NCI-H748 treated with DMSO at 0.1 percent for 48 hours (cell line): ENCODE data around the gene MRPL24.
A peak's percentile ranks its signal among the peaks of the same experiment; 100 is the strongest.
"Not testable (repeated sequence)": the region's sequence is repeated elsewhere in the genome, so short reads cannot be mapped to it uniquely, and the experiment has no call there.

Source experiments
- DNase-seq: peaks from one replicate; lab custom pipeline; 2025; lab: John Stamatoyannopoulos, UW

The MRPL24 gene

GRCh38 chr1:156760092-156760795 lies 19.4 kb upstream of the MRPL24 start:
- no peak for DNase-seq

- DNase-seq, result not testable (repeated sequence)
These were observed 16.8 kb upstream of the MRPL24 start for GRCh38 chr1:156757572-156758253.

DNA sequence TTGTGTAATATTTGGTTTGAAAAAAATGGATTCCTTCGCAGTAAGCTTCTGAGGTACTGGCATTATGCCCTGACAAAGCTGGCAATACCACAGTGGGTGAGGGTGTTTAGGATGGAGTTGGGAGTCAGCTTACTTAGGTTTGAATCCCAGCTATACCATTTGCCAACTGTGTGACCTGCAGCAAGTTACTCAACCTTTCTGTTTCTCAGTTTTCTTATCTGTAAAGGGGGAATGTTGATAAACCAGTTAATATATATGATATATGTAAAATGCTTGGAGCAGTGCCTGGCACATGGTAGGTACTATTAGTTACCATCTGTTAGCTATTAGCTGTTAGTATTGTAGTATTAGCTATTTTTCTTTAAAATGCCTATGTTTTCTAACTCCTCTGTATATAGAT lies 15.5 kb upstream of the MRPL24 start:
- DNase-seq, result no peak

DNA sequence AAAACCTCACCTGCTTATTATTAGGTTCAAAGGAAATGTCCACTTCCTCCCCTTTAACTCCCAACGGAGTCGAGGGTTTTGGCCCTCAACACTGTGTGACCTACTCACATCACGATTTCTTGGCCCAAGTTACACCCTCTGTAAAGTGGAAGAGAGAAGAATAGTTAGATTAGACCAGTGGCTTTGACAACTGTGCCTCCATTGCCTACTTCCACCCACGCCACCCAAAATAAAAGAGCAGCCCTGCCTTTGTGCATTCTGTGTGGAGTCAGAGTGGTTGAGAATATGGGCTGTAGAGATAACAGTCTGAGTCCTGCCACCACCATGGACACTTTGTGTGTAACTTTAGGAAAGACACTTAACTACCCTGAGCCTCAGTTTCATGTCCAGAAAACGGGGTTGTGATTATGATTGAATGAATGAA lies 14.7 kb upstream of the MRPL24 start:
- DNase-seq, result no peak

GRCh38 chr1:156754219-156754618 lies 13.3 kb upstream of the MRPL24 start:
- DNase-seq, result no peak

- DNase-seq, result no peak
These were observed 12.1 kb upstream of the MRPL24 start for GRCh38 chr1:156752843-156753482.

DNA sequence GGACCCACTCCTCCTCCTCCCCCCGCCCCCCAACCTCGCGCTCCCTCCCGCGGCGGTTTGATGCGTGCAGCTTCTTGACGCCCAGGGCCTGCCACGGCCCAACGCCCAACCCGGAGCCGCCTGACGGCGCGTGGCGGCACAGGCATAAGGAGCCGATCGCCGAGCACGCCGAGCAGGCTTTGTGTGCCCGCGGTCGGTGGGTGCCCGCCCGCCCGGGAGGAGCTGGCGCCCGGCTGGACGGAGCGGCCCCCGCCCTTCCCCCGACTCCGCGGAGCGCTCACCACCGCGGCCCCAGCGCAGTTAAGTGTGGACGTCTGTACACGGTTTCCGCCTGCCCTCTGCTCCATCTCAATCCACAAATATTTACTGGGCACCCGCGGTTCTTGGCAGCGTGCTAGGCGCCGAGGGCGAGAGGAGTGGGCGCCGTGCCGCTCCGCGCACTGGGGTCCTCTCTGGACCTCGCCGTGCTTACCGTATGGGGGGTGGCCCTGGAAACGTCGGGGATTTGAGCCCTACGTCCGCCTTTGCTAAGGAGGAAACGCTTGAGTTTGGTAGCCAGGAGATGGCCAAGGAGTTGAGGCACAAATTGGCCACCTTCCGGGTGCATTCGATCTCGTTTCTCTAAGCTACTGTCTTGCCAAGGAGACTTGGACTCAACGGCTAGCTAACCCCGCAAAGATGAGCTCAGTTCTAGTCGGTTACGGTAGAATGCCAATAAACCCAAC lies 11.0 kb upstream of the MRPL24 start:
- peak; percentile 69 for DNase-seq

GRCh38 chr1:156751451-156751756 lies 10.5 kb upstream of the MRPL24 start, which contains the start of gene HDGF:
Gene HDGF, minus strand, starts transcription at chr1:156751675. Its CDS starts 246 bp downstream, at chr1:156751429.
- DNase-seq, result no peak

DNA sequence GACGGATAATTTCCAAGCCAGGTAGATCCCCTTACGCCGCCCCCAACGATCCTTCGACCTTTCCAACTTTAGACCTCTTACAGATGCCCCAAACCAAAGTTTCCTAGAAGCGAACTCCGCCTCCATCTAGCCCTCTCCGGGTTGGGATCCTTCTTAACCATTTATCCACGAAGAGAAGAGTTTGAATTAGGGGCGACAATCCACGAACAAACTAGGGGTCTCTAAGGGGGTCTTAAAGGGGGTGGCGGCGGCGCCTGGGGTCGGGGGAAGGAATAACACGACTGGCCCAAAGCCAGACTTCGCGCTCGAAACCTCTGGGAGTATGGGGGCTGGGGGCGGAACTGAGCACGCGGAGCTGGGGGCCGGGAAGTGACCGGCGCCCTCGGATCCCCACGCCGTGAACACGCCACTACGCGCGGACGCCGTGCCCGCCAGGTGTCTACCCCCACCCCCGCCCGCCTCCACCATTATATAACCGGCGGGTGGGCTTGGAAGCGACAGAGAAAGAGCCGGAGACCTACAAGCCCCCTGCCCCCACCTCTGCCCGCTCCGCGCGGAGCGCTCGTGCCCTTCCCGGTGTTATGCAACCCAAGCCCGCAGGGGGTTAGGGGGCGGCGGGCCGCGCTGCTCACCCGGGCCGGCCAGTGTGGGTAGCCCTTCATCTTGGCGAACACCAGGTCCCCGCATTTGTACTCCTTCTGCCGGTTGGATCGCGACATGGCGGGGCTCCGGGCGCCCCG lies 10.0 kb upstream of the MRPL24 start:
- DNase-seq, result no peak

DNA sequence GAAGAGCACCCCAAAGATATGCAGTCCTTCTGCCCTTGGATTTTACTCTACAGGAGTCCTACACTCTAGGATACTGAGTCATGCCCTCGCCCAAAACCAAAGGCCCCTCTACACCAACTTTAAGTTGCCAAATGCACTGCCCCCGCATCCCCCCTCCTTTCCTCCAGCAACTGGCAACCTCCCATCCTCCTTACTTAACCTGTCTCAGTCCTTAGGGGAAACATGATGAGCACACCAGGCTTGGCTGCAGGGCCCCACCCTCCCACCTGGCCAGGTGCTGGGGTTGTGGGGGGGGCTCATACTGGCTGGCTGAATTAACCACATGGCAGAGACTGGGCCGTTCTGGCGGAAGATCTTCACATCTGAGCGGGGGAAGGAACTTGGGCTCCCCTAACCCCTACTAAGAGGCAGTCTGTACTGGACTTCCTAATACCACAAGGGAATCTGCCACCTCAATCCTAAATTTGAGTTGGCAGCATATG lies 9.3 kb upstream of the MRPL24 start:
- DNase-seq, result peak; percentile 36

GRCh38 chr1:156749419-156750118 lies 8.7 kb upstream of the MRPL24 start:
- no peak for DNase-seq

GRCh38 chr1:156748670-156749418 lies 8.0 kb upstream of the MRPL24 start:
- DNase-seq, result no peak

GRCh38 chr1:156747742-156748669 lies 7.1 kb upstream of the MRPL24 start:
- no peak for DNase-seq

DNA sequence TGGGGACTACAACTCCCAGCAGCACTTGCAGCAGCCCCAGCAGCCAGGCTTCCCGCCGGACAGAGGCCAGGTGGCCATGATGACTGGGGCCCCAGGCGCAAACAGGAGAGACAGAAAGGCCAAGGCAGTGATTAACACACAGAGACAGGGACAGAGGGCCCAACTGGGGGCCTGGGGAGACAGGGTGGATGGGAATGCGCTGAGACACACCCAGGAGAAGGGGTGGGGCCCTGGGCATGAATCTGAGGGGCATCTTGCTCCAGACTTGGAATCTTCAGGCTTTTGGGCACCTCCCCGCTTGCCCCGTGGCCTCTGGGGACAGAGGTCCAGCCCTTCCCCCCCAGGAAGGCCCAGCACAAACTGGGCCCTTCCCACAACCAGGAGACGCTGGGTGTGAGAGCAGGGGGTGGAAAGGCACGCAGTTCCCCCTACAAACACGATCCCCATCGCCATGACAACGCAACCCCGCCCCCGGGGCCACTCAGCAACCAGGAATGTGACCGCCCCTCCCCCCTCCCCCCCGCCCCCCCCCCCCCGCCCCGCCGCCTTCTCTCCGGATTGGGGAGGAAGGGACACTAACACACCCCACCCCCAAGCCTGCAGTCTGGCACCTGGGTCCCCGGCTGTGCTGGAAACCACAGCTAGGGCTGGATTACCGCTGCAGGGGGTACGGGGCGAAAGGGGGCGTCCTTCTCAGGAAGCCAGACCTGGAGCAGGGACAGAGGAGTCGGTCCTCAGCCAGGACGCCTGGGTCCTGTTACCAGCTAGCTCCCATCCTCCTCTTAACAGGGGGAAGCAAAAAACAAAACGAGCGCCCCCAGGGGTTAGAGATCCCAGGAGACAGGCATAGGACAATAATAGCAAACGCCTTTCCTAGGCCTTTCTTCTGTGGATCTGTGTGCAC lies 6.1 kb upstream of the MRPL24 start:
- DNase-seq, result peak; percentile 50

- no peak for DNase-seq
These were observed 5.5 kb upstream of the MRPL24 start for GRCh38 chr1:156746406-156746727.

DNA sequence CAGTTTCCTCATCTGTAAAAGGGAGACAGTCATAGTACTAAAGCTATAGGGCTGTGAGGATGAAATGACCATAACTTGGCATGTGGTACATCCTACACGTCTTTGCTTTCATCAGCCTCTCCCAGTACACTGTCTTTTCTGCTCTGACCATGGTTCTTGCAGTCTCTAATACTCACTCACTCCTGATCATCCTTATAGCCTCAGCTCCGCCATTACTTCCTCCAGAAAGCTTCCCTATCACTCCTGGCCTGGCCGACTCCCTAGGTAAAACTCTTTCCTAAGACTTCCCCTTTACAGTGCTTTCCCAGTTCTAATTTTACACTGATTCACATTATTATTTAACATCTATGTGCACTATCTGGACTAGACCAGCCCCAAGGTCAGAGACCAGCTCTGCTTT lies 5.0 kb upstream of the MRPL24 start:
- no peak for DNase-seq

GRCh38 chr1:156744786-156745419 lies 4.0 kb upstream of the MRPL24 start:
- DNase-seq, result no peak

DNA sequence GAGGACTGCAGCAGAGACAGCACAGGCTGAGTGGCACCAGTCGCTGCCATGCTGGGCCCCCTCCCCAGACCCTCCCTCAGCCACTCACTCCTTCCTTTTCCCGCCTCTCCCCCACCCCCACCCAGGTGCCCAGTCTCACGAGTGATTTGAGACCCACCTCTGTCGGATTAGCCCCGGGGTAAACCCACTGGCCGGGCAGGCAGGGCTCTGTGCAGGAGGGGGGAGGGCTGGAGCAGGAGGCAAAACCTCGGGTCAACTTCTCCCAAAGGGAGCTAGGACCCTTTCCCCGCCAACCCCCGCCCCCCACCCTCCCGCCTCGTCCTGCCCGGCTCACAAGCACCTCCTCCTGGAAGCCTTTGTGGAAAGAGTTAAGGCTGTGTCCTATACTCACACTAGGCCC lies 3.5 kb upstream of the MRPL24 start:
- DNase-seq, result no peak
